ENCODE data around the gene TUBGCP6.

GRCh38 chr22:50293441-50294318 lies 48.9 kb upstream of the TUBGCP6 start:
- TF ChIP-seq CTCF (IDR thresholded peaks at IDR 0.05; ENCODE audit: low read depth, low read length, poor library complexity, severe bottlenecking): no peak
- TF ChIP-seq EZH2phosphoT487 (IDR thresholded peaks at IDR 0.05; ENCODE audit: borderline replicate concordance, low read length): no peak
